ENCODE measurements around the gene KRT86.
"Not testable (repeated sequence)": the region's sequence is repeated elsewhere in the genome, so short reads cannot be mapped to it uniquely, and the experiment has no call there.

Gene KRT86

GRCh38 chr12:52314511-52314910 lies 40.1 kb downstream of the KRT86 start:
- no peak overlapping the region for H3K4me3 ChIP-seq (ENCODE audit: low read depth, low read length, poor library complexity, severe bottlenecking)
- peaks cover 5% of the 10 kb centered on the region; the same call in 1 of the 2 replicates for H3K27me3 ChIP-seq (ENCODE audit: insufficient read depth, low read length)

DNA sequence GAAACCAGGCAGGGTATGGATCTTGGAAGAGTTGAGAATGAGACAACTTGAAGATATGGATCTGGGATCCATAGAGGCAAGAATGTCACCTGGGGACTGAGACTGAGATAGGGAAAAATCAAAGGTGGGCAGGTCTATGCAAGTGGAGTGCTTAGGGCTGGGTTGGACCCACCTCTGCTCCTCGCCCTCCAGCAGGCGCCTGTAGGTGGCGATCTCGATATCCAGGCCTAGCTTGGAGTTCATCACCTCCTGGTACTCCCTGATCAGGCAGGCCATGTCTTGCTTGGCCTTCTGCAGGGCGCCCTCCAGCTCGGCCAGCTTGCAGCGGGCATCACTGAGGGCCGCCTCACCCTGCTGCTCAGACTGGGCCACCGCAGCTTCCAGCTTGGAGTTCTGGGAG lies 41.3 kb downstream of the KRT86 start:
- H3K27me3 ChIP-seq (ENCODE audit: insufficient read depth, low read length) = peaks cover 11% of the 10 kb centered on the region; the same call in 1 of the 2 replicates
- not testable (repeated sequence) for H3K79me2 ChIP-seq (ENCODE audit: insufficient read depth, low read length); H3K4me3 ChIP-seq (ENCODE audit: low read depth, low read length, poor library complexity, severe bottlenecking); H3F3A ChIP-seq (ENCODE audit: insufficient read depth, low read length); H3K4me2 ChIP-seq (ENCODE audit: low read length); H3K9ac ChIP-seq (ENCODE audit: low read length); H3K27ac ChIP-seq (ENCODE audit: low read depth, low read length, poor library complexity, severe bottlenecking); H3K9me2 ChIP-seq (ENCODE audit: low read depth, low read length); H3K9me3 ChIP-seq (ENCODE audit: low read length); H3K36me3 ChIP-seq (ENCODE audit: insufficient read depth, low read length); H3K4me1 ChIP-seq (ENCODE audit: insufficient read depth, low read length, severe bottlenecking); H4K20me1 ChIP-seq (ENCODE audit: insufficient read depth, low read length); H2AFZ ChIP-seq (ENCODE audit: low read length)
- TF ChIP-seq CTCF (IDR thresholded peaks at IDR 0.05; ENCODE audit: low read length) = peak; percentile 52

More at GRCh38 chr12:52314511-52314910, 40.1 kb downstream of the KRT86 start:
- Histone ChIP-seq H2AFZ (ENCODE audit: low read length) (no peak overlapping the region), H3K79me2 (ENCODE audit: insufficient read depth, low read length) (no peaks in the 10 kb centered on the region), H3K4me1 (ENCODE audit: insufficient read depth, low read length, severe bottlenecking) (no peaks in the 10 kb centered on the region), H3K36me3 (ENCODE audit: insufficient read depth, low read length) (no peaks in the 10 kb centered on the region), H3K27ac (ENCODE audit: low read depth, low read length, poor library complexity, severe bottlenecking) (no peak overlapping the region), H3K9me3 (ENCODE audit: low read length) (no peaks in the 10 kb centered on the region), H3K9ac (ENCODE audit: low read length) (no peak overlapping the region), H3F3A (ENCODE audit: insufficient read depth, low read length) (no peaks in the 10 kb centered on the region), H3K4me2 (ENCODE audit: low read length) (no peak overlapping the region), H3K9me2 (ENCODE audit: low read depth, low read length) (no peaks in the 10 kb centered on the region), H4K20me1 (ENCODE audit: insufficient read depth, low read length) (no peaks in the 10 kb centered on the region)
- TF ChIP-seq CTCF (IDR thresholded peaks at IDR 0.05; ENCODE audit: low read length) (no peak), EZH2 (IDR thresholded peaks at IDR 0.05; ENCODE audit: borderline replicate concordance, low read length) (no peak)

- peaks cover 12% of the 10 kb centered on the region; the same call in 1 of the 2 replicates for H3K27me3 ChIP-seq (ENCODE audit: insufficient read depth, low read length)
- H3K4me1 ChIP-seq (ENCODE audit: insufficient read depth, low read length, severe bottlenecking) = no peaks in the 10 kb centered on the region
- no peak for TF ChIP-seq EZH2 (IDR thresholded peaks at IDR 0.05; ENCODE audit: borderline replicate concordance, low read length)
- no peak for TF ChIP-seq CTCF (IDR thresholded peaks at IDR 0.05; ENCODE audit: low read length)
- H3K9ac ChIP-seq (ENCODE audit: low read length) = no peak overlapping the region
- no peaks in the 10 kb centered on the region for H4K20me1 ChIP-seq (ENCODE audit: insufficient read depth, low read length)
- no peaks in the 10 kb centered on the region for H3K9me3 ChIP-seq (ENCODE audit: low read length)
- H3K4me2 ChIP-seq (ENCODE audit: low read length) = no peak overlapping the region
- H3K79me2 ChIP-seq (ENCODE audit: insufficient read depth, low read length) = no peaks in the 10 kb centered on the region
- H3F3A ChIP-seq (ENCODE audit: insufficient read depth, low read length) = no peaks in the 10 kb centered on the region
- H2AFZ ChIP-seq (ENCODE audit: low read length) = no peak overlapping the region
- no peaks in the 10 kb centered on the region for H3K9me2 ChIP-seq (ENCODE audit: low read depth, low read length)
- no peak overlapping the region for H3K27ac ChIP-seq (ENCODE audit: low read depth, low read length, poor library complexity, severe bottlenecking)
- H3K4me3 ChIP-seq (ENCODE audit: low read depth, low read length, poor library complexity, severe bottlenecking) = no peak overlapping the region
- H3K36me3 ChIP-seq (ENCODE audit: insufficient read depth, low read length) = no peaks in the 10 kb centered on the region
These were observed 41.8 kb downstream of the KRT86 start for GRCh38 chr12:52316290-52316689.

Measured in OCI-LY1 (cell line).